Panc1 (cell line): Measurements from ENCODE around the gene C2CD2. TPM values are rescaled to one million over a fixed set of nuclear protein-coding genes. Genes with fewer than 3 reads are reported as not detected.

Experiments
- ATAC-seq: fragments of 200-7000 bp; cut with Tn5 transposase; 2 replicates; pipeline ENCODE4 v1.9.1; 2020; ENCODE audit warnings: mild to moderate bottlenecking, moderate library complexity
- BruUV-seq: library from RNA; stranded (reverse); fragments of 400-500 nt; replicated peaks from 2 replicates; lab custom pipeline; 2021; lab: Mats Ljungman, UMichigan
- CTCF ChIA-PET: fragments of 300-600 bp; sonication (Branson Sonifier 250); formaldehyde crosslinking; loops from one replicate; lab custom pipeline; 2022; ENCODE audit warnings: antibody characterized with exemption; lab: Charles Lee
- POLR2A ChIA-PET: fragments of 300-600 bp; sonication (Branson Sonifier 250); formaldehyde crosslinking; loops from one replicate; lab custom pipeline; 2022; ENCODE audit warnings: antibody characterized with exemption; lab: Charles Lee
- DNase-seq: peaks from one replicate; pipeline ENCODE4 v3.0.0-alpha.2; 2010; ENCODE audit warnings: low read depth, low spot score
- H3K27ac ChIP-seq: 2 replicates; pipeline ENCODE4 v1.5.1; 2011; ENCODE audit warnings: mild to moderate bottlenecking, low read length, inconsistent platforms
- H3K27me3 ChIP-seq: fragments of 200-500 bp; sonication (Bioruptor generic); 2 replicates; pipeline ENCODE4 v1.6.0; 2014; ENCODE audit warnings: low read length, inconsistent platforms; ENCODE audit not compliant: control insufficient read depth, insufficient read depth
- H3K36me3 ChIP-seq: fragments of 200-500 bp; sonication (Bioruptor generic); 2 replicates; pipeline ENCODE4 v1.5.1; 2014; ENCODE audit warnings: inconsistent platforms, mild to moderate bottlenecking, low read length, moderate library complexity; ENCODE audit not compliant: control insufficient read depth, insufficient read depth
- H3K4me1 ChIP-seq: 2 replicates; pipeline ENCODE4 v1.5.1; 2011; ENCODE audit warnings: inconsistent platforms, mild to moderate bottlenecking, low read length, moderate library complexity; ENCODE audit not compliant: control insufficient read depth, insufficient read depth
- H3K4me3 ChIP-seq, 2 experiments: 2 replicates each; pipeline ENCODE4 v1.5.1; 2011 to 2012; ENCODE audit warnings: low read depth in 2 of 2, low read length in 2 of 2, mild to moderate bottlenecking in 2 of 2, inconsistent platforms in 1 of 2, moderate library complexity in 1 of 2
- H3K9me3 ChIP-seq: fragments of 200-500 bp; sonication (Bioruptor generic); 2 replicates; pipeline ENCODE4 v1.5.1; 2014; ENCODE audit warnings: low read depth, mild to moderate bottlenecking, inconsistent platforms, low read length, moderate library complexity; ENCODE audit not compliant: control insufficient read depth, insufficient read depth
- CTCF ChIP-seq: fragments of 450-650 bp; IDR thresholded peaks from 2 replicates; pipeline ENCODE4 v1.5.1; 2017; ENCODE audit warnings: mild to moderate bottlenecking
- POLR2AphosphoS5 ChIP-seq: IDR thresholded peaks from 2 replicates; pipeline ENCODE4 v1.6.1; 2012; ENCODE audit warnings: mild to moderate bottlenecking, low read depth, low read length, moderate library complexity
- SIN3A ChIP-seq: IDR thresholded peaks from 2 replicates; pipeline ENCODE4 v1.6.1; 2012; ENCODE audit warnings: low read depth, mild to moderate bottlenecking, low read length, moderate library complexity, borderline replicate concordance; ENCODE audit not compliant: insufficient read depth
- TCF7L2 ChIP-seq: IDR thresholded peaks from 2 replicates; pipeline ENCODE4 v1.6.1; 2011; ENCODE audit warnings: mild to moderate bottlenecking, low read depth, low read length, inconsistent platforms
- in situ Hi-C: cut with HindIII; loops from 2 replicates; pipeline ENCODE4 v1.10.0; 2016; ENCODE audit warnings: low sequenced_read_pairs, low pct_unique_long_range_greater_than_20kb
- intact Hi-C: fragments of 100-400 bp; cut with micrococcal nuclease; formaldehyde crosslinking; loops from one replicate; pipeline ENCODE4 v1.10.0; 2022; ENCODE audit not compliant: unreplicated experiment
- total RNA-seq: library from RNA; stranded (reverse); gene quantifications from one replicate; pipeline ENCODE4 v1.2.1, GENCODE V29; 2021; ENCODE audit not compliant: unreplicated experiment
- TF ChIP-seq, protein P1 (sequence below), 2 experiments: IDR thresholded peaks; 2 replicates each; pipeline ENCODE4 v1.6.1; 2011 to 2012; ENCODE audit warnings: low read depth in 2 of 2, control low read depth in 1 of 2, low read length in 1 of 2, mild to moderate bottlenecking in 1 of 2, moderate library complexity in 1 of 2; ENCODE audit not compliant: insufficient read depth in 1 of 2

Gene C2CD2
- total RNA-seq, 1 experiment from 2014 or later, result 14.0 TPM

GRCh38 chr21:41852929-41853320 lies 100.9 kb downstream of the C2CD2 start:
- ATAC-seq, result no peak
- no peak overlapping the region for H3K4me3 ChIP-seq
- ChIA-PET CTCF (interaction anchor here (0.6 kb wide), 1 partner anchor 240 kb away, joined by 4 read pairs; no protein-coding TSS in a partner anchor), POLR2A (no interaction called here)
- in situ Hi-C loops (no loop called here), intact Hi-C loops (no loop called here)
- H3K9me3 ChIP-seq, result no peaks in the 10 kb centered on the region
- no peaks in the 10 kb centered on the region for H3K27me3 ChIP-seq
- H3K4me1 ChIP-seq, result no peaks in the 10 kb centered on the region
- no peaks in the 10 kb centered on the region; the same call in 1 of the 2 replicates for H3K36me3 ChIP-seq
- H3K27ac ChIP-seq, result no peak overlapping the region
- no peak for TF ChIP-seq TCF7L2
- TF ChIP-seq SIN3A, result no peak
- TF ChIP-seq, protein P1, sequence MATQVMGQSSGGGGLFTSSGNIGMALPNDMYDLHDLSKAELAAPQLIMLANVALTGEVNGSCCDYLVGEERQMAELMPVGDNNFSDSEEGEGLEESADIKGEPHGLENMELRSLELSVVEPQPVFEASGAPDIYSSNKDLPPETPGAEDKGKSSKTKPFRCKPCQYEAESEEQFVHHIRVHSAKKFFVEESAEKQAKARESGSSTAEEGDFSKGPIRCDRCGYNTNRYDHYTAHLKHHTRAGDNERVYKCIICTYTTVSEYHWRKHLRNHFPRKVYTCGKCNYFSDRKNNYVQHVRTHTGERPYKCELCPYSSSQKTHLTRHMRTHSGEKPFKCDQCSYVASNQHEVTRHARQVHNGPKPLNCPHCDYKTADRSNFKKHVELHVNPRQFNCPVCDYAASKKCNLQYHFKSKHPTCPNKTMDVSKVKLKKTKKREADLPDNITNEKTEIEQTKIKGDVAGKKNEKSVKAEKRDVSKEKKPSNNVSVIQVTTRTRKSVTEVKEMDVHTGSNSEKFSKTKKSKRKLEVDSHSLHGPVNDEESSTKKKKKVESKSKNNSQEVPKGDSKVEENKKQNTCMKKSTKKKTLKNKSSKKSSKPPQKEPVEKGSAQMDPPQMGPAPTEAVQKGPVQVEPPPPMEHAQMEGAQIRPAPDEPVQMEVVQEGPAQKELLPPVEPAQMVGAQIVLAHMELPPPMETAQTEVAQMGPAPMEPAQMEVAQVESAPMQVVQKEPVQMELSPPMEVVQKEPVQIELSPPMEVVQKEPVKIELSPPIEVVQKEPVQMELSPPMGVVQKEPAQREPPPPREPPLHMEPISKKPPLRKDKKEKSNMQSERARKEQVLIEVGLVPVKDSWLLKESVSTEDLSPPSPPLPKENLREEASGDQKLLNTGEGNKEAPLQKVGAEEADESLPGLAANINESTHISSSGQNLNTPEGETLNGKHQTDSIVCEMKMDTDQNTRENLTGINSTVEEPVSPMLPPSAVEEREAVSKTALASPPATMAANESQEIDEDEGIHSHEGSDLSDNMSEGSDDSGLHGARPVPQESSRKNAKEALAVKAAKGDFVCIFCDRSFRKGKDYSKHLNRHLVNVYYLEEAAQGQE (IDR thresholded peaks at IDR 0.05; ENCODE audit: insufficient read depth in 1 of 2, low read depth in 2 of 2, low read length in 1 of 2), result no peak
- TF ChIP-seq POLR2AphosphoS5, result no peak
- no TSS peak for BruUV-seq
- DNase-seq, result no peak

GRCh38 chr21:41852151-41852928 lies 101.5 kb downstream of the C2CD2 start:
- Histone ChIP-seq H3K27me3 (no peaks in the 10 kb centered on the region), H3K27ac (no peak overlapping the region), H3K4me1 (no peaks in the 10 kb centered on the region), H3K36me3 (no peaks in the 10 kb centered on the region; the same call in 1 of the 2 replicates), H3K9me3 (no peaks in the 10 kb centered on the region), H3K4me3 (no peak overlapping the region)
- POLR2A ChIA-PET, result no interaction called here
- CTCF ChIA-PET, result no interaction called here
- TF ChIP-seq POLR2AphosphoS5 (no peak), TCF7L2 (no peak), SIN3A (no peak), CTCF (no peak)
- TF ChIP-seq, protein P1 (IDR thresholded peaks at IDR 0.05; ENCODE audit: insufficient read depth in 1 of 2, low read depth in 2 of 2, low read length in 1 of 2), result no peak
- intact Hi-C loops (no loop called here), in situ Hi-C loops (no loop called here)
- ATAC-seq (no peak), DNase-seq (no peak)
- BruUV-seq, result no TSS peak
